Stimulated activated effector memory CD8-positive, alpha-beta T cell treated with anti-CD3 and anti-CD28 coated beads, Interleukin-12 subunit alpha, Interleukin-12 subunit beta, amount 100 ng/mL, for 72 hours (primary cell): ENCODE data around the gene RAPH1.

Experiments used
- ATAC-seq: fragments of 150-1000 bp; cut with Tn5 transposase; 2 replicates; pipeline ENCODE4 v1.10.0; 2021
- DNase-seq, 2 donors: peaks; one replicate each; pipeline ENCODE4 v3.0.0; 2021 to 2022; ENCODE audit warnings: low spot score in 2 of 2
- H3K27ac Mint-ChIP-seq: one replicate; pipeline ENCODE4 v1.8.0; 2022; ENCODE audit warnings: mild to moderate bottlenecking, mixed read lengths
- H3K36me3 Mint-ChIP-seq: one replicate; pipeline ENCODE4 v1.8.0; 2022; ENCODE audit warnings: mild to moderate bottlenecking, mixed read lengths
- H3K4me1 Mint-ChIP-seq: one replicate; pipeline ENCODE4 v1.8.0; 2022; ENCODE audit warnings: mixed read lengths
- H3K4me3 Mint-ChIP-seq: one replicate; pipeline ENCODE4 v1.8.0; 2022; ENCODE audit warnings: mild to moderate bottlenecking, mixed read lengths
- H3K9me3 Mint-ChIP-seq: one replicate; pipeline ENCODE4 v1.8.0; 2022; ENCODE audit warnings: mixed read lengths

Gene RAPH1

DNA sequence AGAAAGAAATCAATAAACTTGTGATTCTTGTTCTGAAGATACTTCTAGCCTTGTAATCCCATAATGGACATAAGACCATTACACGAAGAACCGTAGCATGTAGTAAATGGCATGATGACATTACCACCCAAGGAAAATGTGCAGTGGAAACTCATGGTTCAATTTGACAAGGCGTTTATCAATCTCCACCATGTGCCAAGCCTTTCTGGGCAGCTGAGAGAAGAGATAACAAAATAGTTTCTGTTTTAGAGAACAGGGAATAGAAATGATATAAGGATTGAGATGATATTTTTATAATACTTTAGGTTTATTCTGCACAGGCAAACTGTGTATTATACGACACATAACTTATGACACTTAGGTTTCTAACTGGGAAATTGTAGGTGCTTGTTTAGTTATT, 187.7 kb downstream of the RAPH1 start:
- Mint-ChIP-seq H3K36me3 (peaks cover 6% of the 10 kb centered on the region), H3K27ac (no peak overlapping the region), H3K9me3 (no peaks in the 10 kb centered on the region), H3K4me1 (no peaks in the 10 kb centered on the region), H3K4me3 (no peak overlapping the region)
- DNase-seq (no peak), ATAC-seq (no peak)

DNA sequence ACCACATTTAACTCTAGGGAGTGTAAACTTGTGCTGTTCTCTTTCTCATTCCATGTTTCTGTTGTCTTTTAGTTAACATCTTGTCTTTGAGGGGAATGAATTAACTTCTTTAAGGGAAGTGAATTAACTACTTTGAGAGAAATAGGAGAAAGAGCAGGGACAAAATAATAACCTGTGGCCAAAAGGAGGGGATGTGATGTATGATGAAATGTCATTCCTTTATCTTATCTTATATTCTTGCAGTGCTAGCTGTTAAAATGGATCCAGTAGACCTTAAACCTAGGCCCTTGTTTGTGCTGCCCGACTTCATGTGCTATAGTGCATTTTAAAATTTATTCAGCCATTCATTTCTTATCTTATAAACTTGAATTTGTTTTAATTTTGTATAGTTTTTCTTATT, 188.5 kb downstream of the RAPH1 start:
- H3K9me3 Mint-ChIP-seq, result no peaks in the 10 kb centered on the region
- no peak overlapping the region for H3K27ac Mint-ChIP-seq
- DNase-seq (no peak), ATAC-seq (no peak)
- H3K36me3 Mint-ChIP-seq, result peaks cover 6% of the 10 kb centered on the region
- H3K4me1 Mint-ChIP-seq, result no peaks in the 10 kb centered on the region
- no peak overlapping the region for H3K4me3 Mint-ChIP-seq

DNA sequence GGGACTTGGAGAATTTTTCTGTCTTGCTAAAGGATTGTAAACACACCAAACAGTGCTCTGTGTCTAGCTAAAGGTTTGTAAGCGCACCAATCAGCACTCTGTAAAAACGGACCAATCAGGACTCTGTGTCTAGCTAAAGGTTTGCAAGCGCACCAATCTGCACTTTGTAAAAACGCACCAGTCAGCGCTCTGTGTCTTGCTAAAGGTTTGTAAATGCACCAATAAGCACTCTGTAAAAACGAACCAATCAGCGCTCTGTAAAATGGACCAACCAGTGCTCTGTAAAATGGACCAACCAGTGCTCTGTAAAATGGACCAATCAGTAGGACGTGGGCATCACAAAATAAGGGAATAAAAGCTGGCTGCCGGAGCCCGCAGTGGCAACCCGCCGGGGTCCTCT, 190.4 kb downstream of the RAPH1 start:
- Mint-ChIP-seq H3K9me3 (no peaks in the 10 kb centered on the region), H3K27ac (no peak overlapping the region), H3K4me3 (no peak overlapping the region), H3K36me3 (peaks cover 6% of the 10 kb centered on the region), H3K4me1 (no peaks in the 10 kb centered on the region)
- DNase-seq, result no peak
- no peak for ATAC-seq
